MCF 10A (cell line): ENCODE measurements around the gene DMRT1. TPM values are rescaled to one million over a fixed set of nuclear protein-coding genes. Genes with fewer than 3 reads are reported as not detected.
A peak's percentile ranks its signal among the peaks of the same experiment; 100 is the strongest.

ENCODE experiments used
- Bru-seq: library from RNA; stranded (reverse); fragments of 400-500 nt; gene quantifications from one replicate; lab custom pipeline; 2021; lab: Mats Ljungman, UMichigan
- BruChase-seq, 2 experiments: library from RNA; stranded (reverse); fragments of 400-500 nt; gene quantifications; one replicate each; lab custom pipeline; 2021; lab: Mats Ljungman, UMichigan
- BruUV-seq: library from RNA; stranded (reverse); fragments of 400-500 nt; replicated peaks from 2 replicates; lab custom pipeline; 2021; lab: Mats Ljungman, UMichigan
- CTCF ChIA-PET: fragments of 300-600 bp; sonication (Branson Sonifier 250); formaldehyde crosslinking; extraction: SDS; loops from one replicate; lab custom pipeline; 2021; ENCODE audit warnings: antibody characterized with exemption, inconsistent platforms; lab: Yijun Ruan, JAX
- POLR2A ChIA-PET: fragments of 300-600, 350-650 bp; sonication (Branson Sonifier 250); formaldehyde crosslinking; extraction: SDS; loops from one replicate; lab custom pipeline; 2020; ENCODE audit warnings: antibody characterized with exemption, inconsistent platforms; lab: Yijun Ruan, JAX
- DNase-seq: peaks from one replicate; pipeline ENCODE4 v3.0.0-alpha.2; 2018; ENCODE audit not compliant: unreplicated experiment
- H3K27ac Mint-ChIP-seq: one replicate; pipeline ENCODE4 v1.8.0; 2022; ENCODE audit warnings: mild to moderate bottlenecking, low read depth, mixed read lengths; ENCODE audit not compliant: unreplicated experiment
- H3K27me3 Mint-ChIP-seq: one replicate; pipeline ENCODE4 v1.8.0; 2022; ENCODE audit warnings: mixed read lengths; ENCODE audit not compliant: insufficient read depth, unreplicated experiment
- H3K36me3 Mint-ChIP-seq: one replicate; pipeline ENCODE4 v1.8.0; 2022; ENCODE audit warnings: mild to moderate bottlenecking, moderate library complexity, mixed read lengths; ENCODE audit not compliant: insufficient read depth, unreplicated experiment
- H3K4me1 Mint-ChIP-seq: one replicate; pipeline ENCODE4 v1.8.0; 2022; ENCODE audit warnings: mixed read lengths; ENCODE audit not compliant: insufficient read depth, unreplicated experiment
- H3K4me3 Mint-ChIP-seq: one replicate; pipeline ENCODE4 v1.8.0; 2022; ENCODE audit warnings: mild to moderate bottlenecking, moderate library complexity, mixed read lengths; ENCODE audit not compliant: unreplicated experiment
- H3K9me3 Mint-ChIP-seq: one replicate; pipeline ENCODE4 v1.8.0; 2022; ENCODE audit warnings: mixed read lengths; ENCODE audit not compliant: unreplicated experiment
- intact Hi-C: fragments of 100-400 bp; cut with micrococcal nuclease; formaldehyde crosslinking; loops from 2 replicates; pipeline ENCODE4 v1.14.1; 2022
- long read RNA-seq: library from polyadenylated mRNA; stranded (forward); transcript quantifications from one replicate; pipeline ENCODE4 v2.0.0, GENCODE V29; 2022
- total RNA-seq: library from RNA; stranded (reverse); gene quantifications from 2 replicates; pipeline ENCODE4 v1.2.3, GENCODE V29; 2022
- TF ChIP-seq, protein P1 (sequence below): fragments of 200-600 bp; IDR thresholded peaks from one replicate; pipeline ENCODE4 v1.8.0; 2022; ENCODE audit warnings: antibody characterized with exemption, mild to moderate bottlenecking; ENCODE audit not compliant: unreplicated experiment

DMRT1 gene
- total RNA-seq (not detected in 2 replicates), Bru-seq, nascent RNA (percentile 5 among the genes with signal in this experiment), BruChase-seq, experiment 1, labeled RNA remaining after a 6-hour chase (percentile 8 among the genes with signal in this experiment), BruChase-seq, experiment 2, labeled RNA remaining after a 2-hour chase (percentile 3 among the genes with signal in this experiment)
- long read RNA-seq = 0 reads

DNA sequence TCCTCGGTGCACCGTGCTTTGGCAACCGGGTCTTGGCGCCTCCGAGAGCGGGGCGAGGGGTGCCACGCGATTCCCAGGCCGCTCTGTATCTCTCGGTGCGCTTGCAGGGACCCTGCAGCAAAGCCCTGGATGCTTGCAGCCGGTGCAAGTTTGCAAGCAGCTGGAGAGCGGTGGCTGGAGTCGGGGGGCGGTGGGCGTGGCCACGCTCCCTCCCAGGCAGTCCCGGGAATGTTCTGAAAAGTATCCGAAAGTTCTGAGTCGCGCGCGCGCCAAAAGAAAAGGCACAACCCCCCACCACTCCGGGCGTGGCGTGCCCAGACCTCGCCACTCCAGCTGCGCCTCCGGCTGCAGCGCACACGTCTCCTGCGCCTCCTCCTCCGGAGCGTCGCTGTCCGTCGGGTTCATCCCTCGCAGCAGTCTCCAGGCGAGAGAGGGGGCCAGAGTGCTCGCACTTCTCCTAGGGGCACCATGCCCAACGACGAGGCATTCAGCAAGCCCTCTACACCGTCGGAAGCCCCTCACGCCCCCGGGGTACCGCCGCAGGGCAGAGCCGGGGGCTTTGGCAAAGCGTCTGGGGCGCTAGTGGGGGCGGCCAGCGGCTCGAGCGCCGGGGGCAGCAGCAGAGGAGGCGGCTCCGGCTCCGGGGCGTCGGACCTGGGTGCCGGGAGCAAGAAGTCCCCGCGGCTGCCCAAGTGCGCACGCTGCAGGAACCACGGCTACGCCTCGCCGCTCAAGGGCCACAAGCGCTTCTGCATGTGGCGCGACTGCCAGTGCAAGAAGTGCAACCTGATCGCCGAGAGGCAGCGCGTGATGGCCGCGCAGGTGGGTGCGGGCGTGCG is at the start of gene DMRT1:
Gene DMRT1, plus strand, starts transcription at position 327 of the 839 bp plus-strand sequence. Its CDS starts 142 bp downstream, at position 469.
- Mint-ChIP-seq H3K36me3 (no peaks in the 10 kb centered on the region), H3K4me3 (no peak within 1 kb of the TSS), H3K27ac (no peak within 1 kb of the TSS), H3K9me3 (no peaks in the 10 kb centered on the region), H3K4me1 (peaks cover 4% of the 10 kb centered on the region), H3K27me3 (no peaks in the 10 kb centered on the region)
- intact Hi-C loops = no loop called here
- ChIA-PET POLR2A (no interaction called here), CTCF (interaction anchor here (0.6 to 0.7 kb wide), 2 partner anchors 36 to 50 kb away, joined by 3 to 6 read pairs; no protein-coding TSS in a partner anchor)
- BruUV-seq = no TSS peak
- TF ChIP-seq, protein P1, sequence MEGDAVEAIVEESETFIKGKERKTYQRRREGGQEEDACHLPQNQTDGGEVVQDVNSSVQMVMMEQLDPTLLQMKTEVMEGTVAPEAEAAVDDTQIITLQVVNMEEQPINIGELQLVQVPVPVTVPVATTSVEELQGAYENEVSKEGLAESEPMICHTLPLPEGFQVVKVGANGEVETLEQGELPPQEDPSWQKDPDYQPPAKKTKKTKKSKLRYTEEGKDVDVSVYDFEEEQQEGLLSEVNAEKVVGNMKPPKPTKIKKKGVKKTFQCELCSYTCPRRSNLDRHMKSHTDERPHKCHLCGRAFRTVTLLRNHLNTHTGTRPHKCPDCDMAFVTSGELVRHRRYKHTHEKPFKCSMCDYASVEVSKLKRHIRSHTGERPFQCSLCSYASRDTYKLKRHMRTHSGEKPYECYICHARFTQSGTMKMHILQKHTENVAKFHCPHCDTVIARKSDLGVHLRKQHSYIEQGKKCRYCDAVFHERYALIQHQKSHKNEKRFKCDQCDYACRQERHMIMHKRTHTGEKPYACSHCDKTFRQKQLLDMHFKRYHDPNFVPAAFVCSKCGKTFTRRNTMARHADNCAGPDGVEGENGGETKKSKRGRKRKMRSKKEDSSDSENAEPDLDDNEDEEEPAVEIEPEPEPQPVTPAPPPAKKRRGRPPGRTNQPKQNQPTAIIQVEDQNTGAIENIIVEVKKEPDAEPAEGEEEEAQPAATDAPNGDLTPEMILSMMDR = no peak
- DNase-seq = no peak

DNA sequence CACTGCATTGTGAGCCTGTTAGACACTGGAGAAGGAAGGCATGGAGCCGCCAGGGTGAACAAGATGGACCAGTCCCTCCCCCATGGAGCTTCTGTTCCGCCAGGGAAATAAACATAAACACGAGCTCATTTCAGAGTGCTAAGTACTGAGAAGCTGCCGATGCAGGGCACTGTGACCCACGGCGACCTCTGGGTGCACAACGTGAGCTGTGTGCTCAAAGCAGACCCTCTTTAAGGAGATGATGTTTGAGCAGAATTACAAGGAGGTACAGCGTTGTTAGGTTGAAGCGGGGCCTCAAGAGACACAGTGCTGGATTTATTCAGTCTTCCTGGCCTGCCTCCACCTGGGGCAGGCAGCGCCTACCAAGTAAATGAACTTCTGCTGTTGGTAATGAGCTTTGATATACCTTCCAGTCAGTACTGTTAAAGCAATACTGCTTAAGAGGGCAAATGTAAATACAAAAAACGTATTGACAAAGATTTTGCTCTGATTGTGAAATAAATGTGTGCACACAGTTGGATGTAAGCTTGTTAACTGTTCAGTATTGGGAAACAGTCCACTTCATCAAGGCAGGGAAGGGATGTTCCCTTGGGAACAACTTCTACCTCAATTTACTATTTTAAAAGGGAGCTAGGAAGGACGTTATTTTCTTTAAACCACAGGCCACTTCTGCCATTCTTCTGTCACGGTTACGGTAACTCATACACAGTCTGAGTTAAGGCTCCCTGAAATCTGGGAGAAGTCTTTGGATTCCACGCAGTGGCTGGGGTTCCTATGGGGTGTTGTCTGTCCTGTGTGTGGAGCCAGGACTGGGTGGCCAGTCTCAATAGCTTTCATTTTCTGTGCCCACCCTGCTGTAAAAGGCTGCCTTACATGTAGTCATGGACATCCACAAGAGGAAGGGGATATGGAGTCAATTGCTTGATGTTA is 48.9 kb upstream of the DMRT1 start:
- no peaks in the 10 kb centered on the region for H3K27me3 Mint-ChIP-seq
- H3K36me3 Mint-ChIP-seq = no peaks in the 10 kb centered on the region

DNA sequence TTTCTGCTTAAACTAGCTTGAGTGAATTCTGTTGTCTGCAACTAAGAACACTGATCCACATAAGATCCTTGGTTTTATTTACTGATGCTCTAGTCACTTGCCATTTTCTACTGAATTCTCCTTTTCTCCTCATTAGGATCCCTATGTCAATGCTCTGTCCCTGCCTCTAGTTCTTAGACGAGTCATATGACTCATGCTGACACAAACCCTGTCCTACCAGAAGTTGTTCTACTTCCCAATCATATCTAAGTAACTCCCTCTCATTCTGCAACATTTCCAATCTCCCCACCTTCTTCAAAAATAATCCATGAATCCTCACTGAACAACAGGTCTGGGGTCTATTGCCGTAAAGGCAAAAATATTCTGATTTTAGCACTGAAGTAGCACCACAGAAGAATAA is 47.1 kb upstream of the DMRT1 start:
- Mint-ChIP-seq H3K36me3 (no peaks in the 10 kb centered on the region), H3K9me3 (no peaks in the 10 kb centered on the region), H3K27me3 (no peaks in the 10 kb centered on the region), H3K27ac (no peak overlapping the region), H3K4me3 (no peak overlapping the region), H3K4me1 (peaks cover 6% of the 10 kb centered on the region)
- intact Hi-C loops = no loop called here
- peak; percentile 20 for DNase-seq
- ChIA-PET POLR2A (no interaction called here), CTCF (interaction anchor here (0.5 kb wide), 1 partner anchor 237 kb away, joined by 3 read pairs; no protein-coding TSS in a partner anchor)
- BruUV-seq = no TSS peak
- TF ChIP-seq, protein P1 = no peak

More for the DNA sequence above, 48.9 kb upstream of the DMRT1 start:
- no peak overlapping the region for H3K27ac Mint-ChIP-seq
- peaks cover 6% of the 10 kb centered on the region for H3K4me1 Mint-ChIP-seq
- H3K4me3 Mint-ChIP-seq = no peak overlapping the region
- intact Hi-C loops = no loop called here
- no TSS peak for BruUV-seq
- CTCF ChIA-PET = interaction anchor here (0.6 to 2.0 kb wide), 9 partner anchors 12 to 1232 kb away, joined by 3 to 6 read pairs (median 3); no protein-coding TSS in a partner anchor
- peak; percentile 52 for DNase-seq
- TF ChIP-seq, protein P1 = no peak
- H3K9me3 Mint-ChIP-seq = no peaks in the 10 kb centered on the region
- POLR2A ChIA-PET = interaction anchor here (0.7 to 1.8 kb wide), 2 partner anchors 8 to 84 kb away, joined by 3 to 6 read pairs; no protein-coding TSS in a partner anchor
